HepG2 (cell line): Measurements from ENCODE around the gene MTIF2.

ENCODE experiments used
- CREB1 ChIP-seq, 2 experiments: fragments of 450-650 bp in 1 of 2; IDR thresholded peaks; 2 replicates each; pipeline ENCODE4 v1.6.1; 2016 to 2017; ENCODE audit warnings: control low read depth in 1 of 2, mild to moderate bottlenecking in 1 of 2, missing compliant biosample characterization in 1 of 2, missing genetic modification characterization in 1 of 2
- CTCF ChIP-seq: sonication (generic); formaldehyde crosslinking; IDR thresholded peaks from 2 replicates; pipeline ENCODE4 v1.5.0; 2020; ENCODE audit warnings: mild to moderate bottlenecking, missing genetic modification reagents, moderate library complexity
- GTF2F1 ChIP-seq: fragments of 150-350 bp; IDR thresholded peaks from 2 replicates; pipeline ENCODE4 v1.6.1; 2014; ENCODE audit warnings: low read length
- SMAD3 ChIP-seq: sonication (generic); formaldehyde crosslinking; IDR thresholded peaks from 2 replicates; pipeline ENCODE4 v1.4.0; 2020; ENCODE audit warnings: missing genetic modification reagents
- ZNF362 ChIP-seq: sonication (generic); formaldehyde crosslinking; IDR thresholded peaks from 2 replicates; pipeline ENCODE4 v1.4.0; 2020; ENCODE audit warnings: missing genetic modification reagents, mild to moderate bottlenecking, borderline replicate concordance
- ZNF510 ChIP-seq: sonication (generic); formaldehyde crosslinking; IDR thresholded peaks from 2 replicates; pipeline ENCODE4 v1.4.0; 2020; ENCODE audit warnings: low read depth, mild to moderate bottlenecking, missing genetic modification reagents
- ZNF704 ChIP-seq: sonication (generic); formaldehyde crosslinking; IDR thresholded peaks from 2 replicates; pipeline ENCODE4 v1.8.1; 2023; ENCODE audit warnings: mild to moderate bottlenecking, inconsistent platforms, moderate library complexity, missing genetic modification reagents, borderline replicate concordance
- ZNF747 ChIP-seq: sonication (generic); formaldehyde crosslinking; IDR thresholded peaks from 2 replicates; pipeline ENCODE4 v1.8.1; 2023; ENCODE audit warnings: missing genetic modification reagents, mild to moderate bottlenecking, borderline replicate concordance
- TF ChIP-seq, protein P1 (sequence below), 2 experiments: IDR thresholded peaks; 2 replicates each; pipeline ENCODE4 v1.6.1; 2011 to 2012; ENCODE audit warnings: low read length in 2 of 2, borderline replicate concordance in 1 of 2, low read depth in 1 of 2, mild to moderate bottlenecking in 1 of 2, moderate library complexity in 1 of 2
- TF ChIP-seq, protein P2 (sequence below): sonication (generic); formaldehyde crosslinking; IDR thresholded peaks from 2 replicates; pipeline ENCODE4 v1.5.1; 2020; ENCODE audit warnings: missing genetic modification reagents, mild to moderate bottlenecking, borderline replicate concordance

GRCh38 chr2:55252832-55253231 lies 16.2 kb downstream of the MTIF2 start:
- TF ChIP-seq ZNF747 = no peak
- TF ChIP-seq, protein P1, sequence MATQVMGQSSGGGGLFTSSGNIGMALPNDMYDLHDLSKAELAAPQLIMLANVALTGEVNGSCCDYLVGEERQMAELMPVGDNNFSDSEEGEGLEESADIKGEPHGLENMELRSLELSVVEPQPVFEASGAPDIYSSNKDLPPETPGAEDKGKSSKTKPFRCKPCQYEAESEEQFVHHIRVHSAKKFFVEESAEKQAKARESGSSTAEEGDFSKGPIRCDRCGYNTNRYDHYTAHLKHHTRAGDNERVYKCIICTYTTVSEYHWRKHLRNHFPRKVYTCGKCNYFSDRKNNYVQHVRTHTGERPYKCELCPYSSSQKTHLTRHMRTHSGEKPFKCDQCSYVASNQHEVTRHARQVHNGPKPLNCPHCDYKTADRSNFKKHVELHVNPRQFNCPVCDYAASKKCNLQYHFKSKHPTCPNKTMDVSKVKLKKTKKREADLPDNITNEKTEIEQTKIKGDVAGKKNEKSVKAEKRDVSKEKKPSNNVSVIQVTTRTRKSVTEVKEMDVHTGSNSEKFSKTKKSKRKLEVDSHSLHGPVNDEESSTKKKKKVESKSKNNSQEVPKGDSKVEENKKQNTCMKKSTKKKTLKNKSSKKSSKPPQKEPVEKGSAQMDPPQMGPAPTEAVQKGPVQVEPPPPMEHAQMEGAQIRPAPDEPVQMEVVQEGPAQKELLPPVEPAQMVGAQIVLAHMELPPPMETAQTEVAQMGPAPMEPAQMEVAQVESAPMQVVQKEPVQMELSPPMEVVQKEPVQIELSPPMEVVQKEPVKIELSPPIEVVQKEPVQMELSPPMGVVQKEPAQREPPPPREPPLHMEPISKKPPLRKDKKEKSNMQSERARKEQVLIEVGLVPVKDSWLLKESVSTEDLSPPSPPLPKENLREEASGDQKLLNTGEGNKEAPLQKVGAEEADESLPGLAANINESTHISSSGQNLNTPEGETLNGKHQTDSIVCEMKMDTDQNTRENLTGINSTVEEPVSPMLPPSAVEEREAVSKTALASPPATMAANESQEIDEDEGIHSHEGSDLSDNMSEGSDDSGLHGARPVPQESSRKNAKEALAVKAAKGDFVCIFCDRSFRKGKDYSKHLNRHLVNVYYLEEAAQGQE (IDR thresholded peaks at IDR 0.05; ENCODE audit: borderline replicate concordance in 1 of 2, low read depth in 1 of 2, low read length in 2 of 2) = no peak
- TF ChIP-seq ZNF510 (CRISPR knock-in tag) = no peak
- TF ChIP-seq GTF2F1 = no peak
- no peak for TF ChIP-seq ZNF704 (CRISPR knock-in tag)
- TF ChIP-seq CTCF (CRISPR knock-in tag) = no peak
- no peak for TF ChIP-seq SMAD3
- TF ChIP-seq CREB1 (IDR thresholded peaks at IDR 0.05) = no peak
- TF ChIP-seq CREB1 (CRISPR knock-in tag; IDR thresholded peaks at IDR 0.05) = no peak
- TF ChIP-seq ZNF362 (CRISPR knock-in tag) = no peak
- TF ChIP-seq, protein P2, sequence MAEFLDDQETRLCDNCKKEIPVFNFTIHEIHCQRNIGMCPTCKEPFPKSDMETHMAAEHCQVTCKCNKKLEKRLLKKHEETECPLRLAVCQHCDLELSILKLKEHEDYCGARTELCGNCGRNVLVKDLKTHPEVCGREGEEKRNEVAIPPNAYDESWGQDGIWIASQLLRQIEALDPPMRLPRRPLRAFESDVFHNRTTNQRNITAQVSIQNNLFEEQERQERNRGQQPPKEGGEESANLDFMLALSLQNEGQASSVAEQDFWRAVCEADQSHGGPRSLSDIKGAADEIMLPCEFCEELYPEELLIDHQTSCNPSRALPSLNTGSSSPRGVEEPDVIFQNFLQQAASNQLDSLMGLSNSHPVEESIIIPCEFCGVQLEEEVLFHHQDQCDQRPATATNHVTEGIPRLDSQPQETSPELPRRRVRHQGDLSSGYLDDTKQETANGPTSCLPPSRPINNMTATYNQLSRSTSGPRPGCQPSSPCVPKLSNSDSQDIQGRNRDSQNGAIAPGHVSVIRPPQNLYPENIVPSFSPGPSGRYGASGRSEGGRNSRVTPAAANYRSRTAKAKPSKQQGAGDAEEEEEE = no peak
